SK-N-SH (cell line): ENCODE data around the gene CREBL2.

Source experiments
- CTCF ChIP-seq: fragments of 200-600 bp; sonication (generic); IDR thresholded peaks from 2 replicates; pipeline ENCODE4 v1.6.1; 2017; ENCODE audit warnings: antibody characterized with exemption, mild to moderate bottlenecking, moderate library complexity
- EP300 ChIP-seq, 2 experiments: IDR thresholded peaks; 2 replicates each; pipeline versions ENCODE4 v1.4.0 to v1.6.1; 2012; ENCODE audit warnings: borderline replicate concordance in 1 of 2, low read depth in 1 of 2, low read length in 1 of 2
- FOXJ3 ChIP-seq: sonication (generic); formaldehyde crosslinking; IDR thresholded peaks from 2 replicates; pipeline ENCODE4 v1.5.1; 2020; ENCODE audit warnings: mild to moderate bottlenecking, missing genetic modification reagents
- MEF2A ChIP-seq: IDR thresholded peaks from 2 replicates; pipeline ENCODE4 v1.4.0; 2012; ENCODE audit warnings: low read depth, borderline replicate concordance
- NFIC ChIP-seq: IDR thresholded peaks from 2 replicates; pipeline ENCODE4 v1.4.0; 2012; ENCODE audit warnings: borderline replicate concordance
- POLR2AphosphoS5 ChIP-seq: IDR thresholded peaks from 2 replicates; pipeline ENCODE4 v1.6.1; 2012; ENCODE audit warnings: low read depth, low read length
- RAD21 ChIP-seq: IDR thresholded peaks from 2 replicates; pipeline ENCODE4 v1.6.1; 2012; ENCODE audit warnings: mild to moderate bottlenecking, low read length
- TCF12 ChIP-seq: IDR thresholded peaks from 2 replicates; pipeline ENCODE4 v1.4.0; 2012
- USF2 ChIP-seq: fragments of 150-350 bp; IDR thresholded peaks from 2 replicates; pipeline ENCODE4 v1.6.1; 2017; ENCODE audit warnings: antibody characterized with exemption, low read length, low read depth, borderline replicate concordance
- ZBTB33 ChIP-seq: IDR thresholded peaks from 2 replicates; pipeline ENCODE4 v1.4.0; 2012; ENCODE audit warnings: low read depth, borderline replicate concordance
- TF ChIP-seq, protein P1 (sequence below): IDR thresholded peaks from 2 replicates; pipeline ENCODE4 v1.6.1; 2012; ENCODE audit warnings: mild to moderate bottlenecking, low read depth, low read length, moderate library complexity
- TF ChIP-seq, protein P2 (sequence below): IDR thresholded peaks from 2 replicates; pipeline ENCODE4 v1.4.0; 2012; ENCODE audit warnings: low read depth

DNA sequence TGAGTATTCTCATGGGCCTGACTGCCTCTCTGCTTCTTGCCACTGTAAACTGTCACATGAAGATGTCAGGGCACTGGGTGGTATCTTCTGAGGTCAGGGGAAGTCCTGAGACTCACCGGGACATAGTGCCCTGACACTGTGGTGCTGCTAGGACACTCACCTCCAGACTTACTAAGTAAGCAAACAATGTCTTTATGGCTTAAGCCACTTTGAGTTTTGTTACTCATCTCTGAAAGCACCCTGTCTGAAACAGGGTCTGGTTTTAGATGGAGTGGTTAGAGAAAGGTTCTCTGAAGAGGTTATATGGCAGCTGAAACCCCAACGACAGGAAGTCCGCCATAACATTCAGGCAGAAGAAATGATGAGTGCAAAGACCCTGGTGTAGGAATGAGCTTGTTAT, 61.6 kb downstream of the CREBL2 start:
- no peak for TF ChIP-seq TCF12
- TF ChIP-seq CTCF, result no peak
- TF ChIP-seq NFIC, result no peak
- TF ChIP-seq, protein P1, sequence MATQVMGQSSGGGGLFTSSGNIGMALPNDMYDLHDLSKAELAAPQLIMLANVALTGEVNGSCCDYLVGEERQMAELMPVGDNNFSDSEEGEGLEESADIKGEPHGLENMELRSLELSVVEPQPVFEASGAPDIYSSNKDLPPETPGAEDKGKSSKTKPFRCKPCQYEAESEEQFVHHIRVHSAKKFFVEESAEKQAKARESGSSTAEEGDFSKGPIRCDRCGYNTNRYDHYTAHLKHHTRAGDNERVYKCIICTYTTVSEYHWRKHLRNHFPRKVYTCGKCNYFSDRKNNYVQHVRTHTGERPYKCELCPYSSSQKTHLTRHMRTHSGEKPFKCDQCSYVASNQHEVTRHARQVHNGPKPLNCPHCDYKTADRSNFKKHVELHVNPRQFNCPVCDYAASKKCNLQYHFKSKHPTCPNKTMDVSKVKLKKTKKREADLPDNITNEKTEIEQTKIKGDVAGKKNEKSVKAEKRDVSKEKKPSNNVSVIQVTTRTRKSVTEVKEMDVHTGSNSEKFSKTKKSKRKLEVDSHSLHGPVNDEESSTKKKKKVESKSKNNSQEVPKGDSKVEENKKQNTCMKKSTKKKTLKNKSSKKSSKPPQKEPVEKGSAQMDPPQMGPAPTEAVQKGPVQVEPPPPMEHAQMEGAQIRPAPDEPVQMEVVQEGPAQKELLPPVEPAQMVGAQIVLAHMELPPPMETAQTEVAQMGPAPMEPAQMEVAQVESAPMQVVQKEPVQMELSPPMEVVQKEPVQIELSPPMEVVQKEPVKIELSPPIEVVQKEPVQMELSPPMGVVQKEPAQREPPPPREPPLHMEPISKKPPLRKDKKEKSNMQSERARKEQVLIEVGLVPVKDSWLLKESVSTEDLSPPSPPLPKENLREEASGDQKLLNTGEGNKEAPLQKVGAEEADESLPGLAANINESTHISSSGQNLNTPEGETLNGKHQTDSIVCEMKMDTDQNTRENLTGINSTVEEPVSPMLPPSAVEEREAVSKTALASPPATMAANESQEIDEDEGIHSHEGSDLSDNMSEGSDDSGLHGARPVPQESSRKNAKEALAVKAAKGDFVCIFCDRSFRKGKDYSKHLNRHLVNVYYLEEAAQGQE, result no peak
- no peak for TF ChIP-seq POLR2AphosphoS5
- TF ChIP-seq FOXJ3 (CRISPR knock-in tag), result no peak
- no peak for TF ChIP-seq EP300 (IDR thresholded peaks at IDR 0.05; ENCODE audit: borderline replicate concordance in 1 of 2, low read depth in 1 of 2, low read length in 1 of 2)
- TF ChIP-seq RAD21, result no peak
- TF ChIP-seq, protein P2, sequence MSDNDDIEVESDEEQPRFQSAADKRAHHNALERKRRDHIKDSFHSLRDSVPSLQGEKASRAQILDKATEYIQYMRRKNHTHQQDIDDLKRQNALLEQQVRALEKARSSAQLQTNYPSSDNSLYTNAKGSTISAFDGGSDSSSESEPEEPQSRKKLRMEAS, result no peak
- no peak for TF ChIP-seq ZBTB33
- TF ChIP-seq USF2, result no peak
- no peak for TF ChIP-seq MEF2A
